Neural progenitor cell (in vitro differentiated cells): ENCODE measurements around the gene LGALSL.

Experiments
- CTCF ChIP-seq: fragments of 200-600 bp; sonication (generic); IDR thresholded peaks from 2 replicates; pipeline ENCODE4 v1.5.1; 2017; ENCODE audit warnings: antibody characterized with exemption, mild to moderate bottlenecking
- EZH2phosphoT487 ChIP-seq: fragments of 200-600 bp; sonication (generic); IDR thresholded peaks from 2 replicates; pipeline ENCODE4 v1.6.1; 2017; ENCODE audit warnings: antibody characterized with exemption

DNA sequence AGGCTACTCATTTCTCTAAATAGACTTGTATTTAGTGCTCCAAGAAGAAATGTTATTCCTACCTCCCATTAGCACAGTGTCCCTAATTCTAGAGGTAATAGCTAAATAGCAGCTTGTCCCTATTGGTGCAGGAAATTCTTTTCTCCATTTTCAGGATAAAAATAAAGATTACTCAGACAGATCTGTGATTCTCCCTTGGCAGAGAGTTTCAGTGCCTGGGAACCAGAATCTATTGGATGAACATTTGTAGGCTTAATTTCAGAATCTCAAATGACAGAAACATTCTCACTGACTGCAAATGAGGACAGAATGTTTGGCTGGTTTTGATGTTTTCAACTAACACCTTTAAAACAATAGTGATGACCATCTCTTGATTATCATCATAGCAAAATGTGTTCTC is 33.3 kb upstream of the LGALSL start:
- TF ChIP-seq CTCF (no peak), EZH2phosphoT487 (no peak)
